Adrenal gland (tissue), 12 donors: ENCODE measurements around the gene CRADD. TPM values are rescaled to one million over a fixed set of nuclear protein-coding genes. Genes with fewer than 3 reads are reported as not detected.
"Not testable (repeated sequence)": the region's sequence is repeated elsewhere in the genome, so short reads cannot be mapped to it uniquely, and the experiment has no call there.

Experiments
- DNase-seq, 7 donors: peaks; one replicate each; pipeline ENCODE4 v3.0.0-alpha.2; 2019 to 2020
- H3K27ac ChIP-seq, 5 donors: fragments of 200-600 bp; sonication (generic) in 4 of 5; 1 replicate in 3 of 5; 2 replicates in 2 of 5; pipeline versions ENCODE4 v1.5.1 to v1.8.0; 2016 to 2020; ENCODE audit warnings: mild to moderate bottlenecking in 1 of 5
- H3K27me3 ChIP-seq: fragments of 200-600 bp; 2 replicates; pipeline ENCODE4 v1.8.0; 2021
- H3K36me3 ChIP-seq, 2 donors: fragments of 200-600 bp; replicated peaks in 1 of 2; 1 replicate in 1 of 2; 2 replicates in 1 of 2; pipeline versions ENCODE4 v1.5.1 to v1.8.0; 2018 to 2022
- H3K4me1 ChIP-seq, 2 donors: fragments of 200-600 bp; replicated peaks in 1 of 2; 1 replicate in 1 of 2; 2 replicates in 1 of 2; pipeline versions ENCODE4 v1.5.1 to v1.8.0; 2018 to 2021
- H3K4me3 ChIP-seq, 4 donors: fragments of 200-600 bp; sonication (generic) in 3 of 4; one replicate each; pipeline ENCODE4 v1.5.1; 2016 to 2018
- H3K9me3 ChIP-seq, 3 donors: fragments of 200-600 bp; sonication (generic) in 1 of 3; replicated peaks in 1 of 3; 1 replicate in 2 of 3; 2 replicates in 1 of 3; pipeline versions ENCODE4 v1.5.1 to v1.8.0; 2016 to 2021
- POLR2A ChIP-seq, 2 donors: fragments of 450-650 bp; IDR thresholded peaks; one replicate each; pipeline ENCODE4 v1.6.1; 2017; ENCODE audit warnings: antibody characterized with exemption in 2 of 2, mild to moderate bottlenecking in 2 of 2, moderate library complexity in 1 of 2
- WGBS, 4 donors: extraction: QIAGEN DNeasy Blood & Tissue Kit in 2 of 4; methylation state at CpG; one replicate each; pipeline versions ENCODE4 v1.1.5 to v1.1.7; 2013 to 2017; 5-methylcytosine and 5-hydroxymethylcytosine counted together
- intact Hi-C, 2 donors: fragments of 100-400 bp; cut with DNase I; formaldehyde crosslinking; loops; one replicate each; pipeline versions ENCODE4 v1.14.1 to v1.15.0; 2022 to 2023
- polyA plus RNA-seq, 3 donors: library from polyadenylated mRNA; stranded (reverse); fragments of 200-250 nt in 2 of 3; fragments of 350-450 nt in 1 of 3; fragmentation: Illumina TruSeq in 1 of 3; extraction: RNeasy Lipid Tissue Mini Kit (QIAGEN cat#74804) in 1 of 3; gene quantifications; one replicate each; pipeline ENCODE4 v1.2.3, GENCODE V29; 2013 to 2014
- total RNA-seq, 9 donors: library from RNA; depleted of rRNA in 4 of 9; stranded (reverse); fragments of >200 nt in 4 of 9; fragments of 120-200 nt in 1 of 9; fragmentation: NEBNext Ultra II Directional in 1 of 9; extraction: Animal tissue kit (Norgen Biotek cat#: 25700) in 1 of 9; gene quantifications; one replicate each; pipeline versions ENCODE4 v1.1.0 to v1.2.4, GENCODE V29; 2013 to 2023
- TF ChIP-seq, protein P1 (sequence below), 6 experiments: fragments of 450-650 bp in 4 of 6; fragments of 200-600 bp in 2 of 6; sonication (generic) in 1 of 6; IDR thresholded peaks; 1 replicate in 5 of 6; 2 replicates in 1 of 6; pipeline versions ENCODE4 v1.5.1 to v1.8.0; 2016 to 2021; ENCODE audit warnings: antibody characterized with exemption in 6 of 6, mild to moderate bottlenecking in 2 of 6, moderate library complexity in 1 of 6
- donor health status: healthy with polysubstance abuse.
- donor health status: Bipolar disorder and iron deficiency.
- donor health status: DM: yes; HTN: yes; CAD: no.
- donor health status: DM: no; HTN: no; CAD: no.
- donor health status: DM: no; HTN: no; CAD: no.
- donor health status: DM: yes; HTN: yes; CAD: no.

CRADD gene
- total and polyA plus RNA-seq, 12 donors: 7.3 to 70.1 (median 35.8) TPM

DNA sequence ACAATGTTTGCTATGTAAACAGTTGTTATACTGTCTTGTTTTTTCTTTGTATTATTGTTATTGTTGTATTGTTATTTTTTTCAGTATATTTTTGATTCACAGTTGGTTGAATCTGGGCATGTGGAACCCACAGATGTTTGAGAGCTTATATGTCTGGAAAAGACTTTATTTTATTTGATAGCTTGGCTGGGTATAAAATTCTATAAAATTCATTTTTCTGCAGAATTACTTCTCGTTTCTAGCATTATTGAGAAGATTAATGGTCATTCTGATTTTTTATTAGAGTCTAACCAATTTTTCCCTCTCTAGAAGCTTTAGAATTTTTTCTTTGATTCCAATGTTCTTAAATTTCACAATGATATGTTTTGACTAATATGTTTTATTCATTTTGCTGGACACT, 188.6 kb downstream of the CRADD start:
- intact Hi-C loops: no loop called here
- H3K4me3 ChIP-seq: no peak overlapping the region
- no peak overlapping the region for H3K27ac ChIP-seq
- no peak for TF ChIP-seq POLR2A (IDR thresholded peaks at IDR 0.05)
- TF ChIP-seq, protein P1, sequence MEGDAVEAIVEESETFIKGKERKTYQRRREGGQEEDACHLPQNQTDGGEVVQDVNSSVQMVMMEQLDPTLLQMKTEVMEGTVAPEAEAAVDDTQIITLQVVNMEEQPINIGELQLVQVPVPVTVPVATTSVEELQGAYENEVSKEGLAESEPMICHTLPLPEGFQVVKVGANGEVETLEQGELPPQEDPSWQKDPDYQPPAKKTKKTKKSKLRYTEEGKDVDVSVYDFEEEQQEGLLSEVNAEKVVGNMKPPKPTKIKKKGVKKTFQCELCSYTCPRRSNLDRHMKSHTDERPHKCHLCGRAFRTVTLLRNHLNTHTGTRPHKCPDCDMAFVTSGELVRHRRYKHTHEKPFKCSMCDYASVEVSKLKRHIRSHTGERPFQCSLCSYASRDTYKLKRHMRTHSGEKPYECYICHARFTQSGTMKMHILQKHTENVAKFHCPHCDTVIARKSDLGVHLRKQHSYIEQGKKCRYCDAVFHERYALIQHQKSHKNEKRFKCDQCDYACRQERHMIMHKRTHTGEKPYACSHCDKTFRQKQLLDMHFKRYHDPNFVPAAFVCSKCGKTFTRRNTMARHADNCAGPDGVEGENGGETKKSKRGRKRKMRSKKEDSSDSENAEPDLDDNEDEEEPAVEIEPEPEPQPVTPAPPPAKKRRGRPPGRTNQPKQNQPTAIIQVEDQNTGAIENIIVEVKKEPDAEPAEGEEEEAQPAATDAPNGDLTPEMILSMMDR (IDR thresholded peaks at IDR 0.05): no peak
- WGBS, 4 donors: 78 to 96% (median 90%) methylated on average over 1 of the region's 1 CpG
- no peak for DNase-seq
- H3K9me3 ChIP-seq: peaks cover 0 to 10% (median 6%) of the 10 kb centered on the region in 3 donors
- no peaks in the 10 kb centered on the region for H3K36me3 ChIP-seq
- H3K4me1 ChIP-seq: no peaks in the 10 kb centered on the region
- H3K27me3 ChIP-seq: no peaks in the 10 kb centered on the region

DNA sequence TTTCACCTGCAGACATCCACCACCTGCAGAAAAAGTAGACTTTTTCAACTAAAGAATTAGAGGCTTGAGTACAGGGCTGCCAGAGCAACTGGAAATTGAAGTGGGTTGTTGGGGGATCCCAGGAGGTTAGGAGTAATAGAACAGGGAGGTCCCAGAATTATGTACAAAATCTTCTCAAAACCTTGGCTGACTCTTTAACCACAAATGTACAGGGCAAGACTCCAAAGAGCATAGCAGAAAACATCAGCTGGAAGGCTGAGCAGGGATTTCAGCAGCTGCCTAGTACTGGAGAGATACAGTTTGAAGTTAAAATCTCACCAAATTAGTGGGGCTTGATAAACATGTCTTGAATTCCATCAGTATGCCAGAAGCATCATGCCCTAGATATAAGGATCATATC, 191.6 kb downstream of the CRADD start:
- TF ChIP-seq, protein P1 (IDR thresholded peaks at IDR 0.05): no peak
- no peak overlapping the region for H3K4me3 ChIP-seq
- H3K4me1 ChIP-seq: no peaks in the 10 kb centered on the region
- peaks cover 0 to 11% (median 10%) of the 10 kb centered on the region in 3 donors for H3K9me3 ChIP-seq
- no peak for DNase-seq
- no peaks in the 10 kb centered on the region for H3K36me3 ChIP-seq
- intact Hi-C loops: no loop called here
- H3K27ac ChIP-seq: no peak overlapping the region
- H3K27me3 ChIP-seq: no peaks in the 10 kb centered on the region

DNA sequence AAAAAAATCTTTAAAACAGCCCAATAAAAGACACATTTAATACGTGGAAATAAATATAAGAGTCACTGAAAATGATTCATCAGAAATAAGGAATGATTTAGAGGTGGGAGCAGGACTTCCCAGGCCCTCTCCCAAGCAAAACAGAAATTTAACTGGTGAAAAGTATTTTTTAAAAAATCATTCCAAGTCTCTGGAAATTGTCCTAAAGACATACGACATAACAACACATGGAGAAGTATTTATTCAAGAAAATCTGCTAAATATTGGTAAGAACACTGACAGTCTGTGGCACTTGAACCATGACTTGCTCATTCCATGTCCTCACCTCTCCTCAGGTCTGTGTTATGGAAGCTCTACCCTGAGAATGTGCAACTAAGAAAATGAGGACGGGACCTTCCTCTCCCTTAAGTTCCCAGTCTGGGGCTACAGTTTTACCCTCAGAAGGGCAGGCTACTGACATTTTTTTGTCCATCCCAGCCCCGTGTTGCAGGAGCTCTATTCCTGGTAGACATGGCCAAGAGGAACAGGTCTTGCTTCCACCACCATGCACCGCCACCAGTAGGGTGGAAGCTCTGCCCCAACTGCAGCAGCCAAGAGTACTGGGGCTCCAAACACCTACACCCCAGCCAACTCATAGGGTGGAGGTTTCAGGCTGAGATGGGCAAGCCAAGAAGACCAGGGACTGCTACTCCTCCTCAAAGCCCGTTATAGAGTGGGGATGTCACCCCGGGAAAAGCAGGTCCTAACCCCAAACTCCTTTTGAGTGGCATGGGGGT, 193.0 kb downstream of the CRADD start:
- no peak overlapping the region for H3K27ac ChIP-seq
- H3K27me3 ChIP-seq: no peaks in the 10 kb centered on the region
- no peak overlapping the region for H3K4me3 ChIP-seq
- no peaks in the 10 kb centered on the region for H3K36me3 ChIP-seq
- peaks cover 0 to 10% (median 10%) of the 10 kb centered on the region in 3 donors for H3K9me3 ChIP-seq
- 72 to 83% (median 81%) methylated on average over 6 to 7 of the region's 7 CpGs for WGBS, 4 donors
- TF ChIP-seq, protein P1 (IDR thresholded peaks at IDR 0.05): no peak
- no peak for TF ChIP-seq POLR2A (IDR thresholded peaks at IDR 0.05)
- intact Hi-C loops: no loop called here
- DNase-seq: no peak
- no peaks in the 10 kb centered on the region for H3K4me1 ChIP-seq

DNA sequence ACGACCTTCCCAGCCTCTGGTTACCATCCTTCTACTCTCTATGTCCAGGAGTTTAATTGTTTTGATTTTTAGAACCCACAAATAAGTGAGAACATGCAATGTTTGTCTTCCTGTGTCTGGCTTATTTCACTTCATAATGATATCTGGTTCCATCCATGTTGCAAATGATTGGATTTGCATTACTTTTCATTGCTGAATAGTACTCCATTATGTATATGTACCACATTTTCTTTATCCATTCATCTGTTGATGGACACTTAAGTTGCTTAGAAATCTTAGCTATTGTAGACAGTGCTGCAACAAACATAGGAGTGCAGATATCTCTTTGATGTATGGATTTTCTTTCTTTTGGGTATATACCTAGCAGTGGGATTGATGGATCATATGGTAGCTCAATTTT, 194.4 kb downstream of the CRADD start:
- H3K36me3 ChIP-seq, intact Hi-C loops, DNase-seq, H3K4me3 ChIP-seq, H3K27ac ChIP-seq, H3K4me1 ChIP-seq, H3K27me3 ChIP-seq: not testable (repeated sequence)
- WGBS, 4 donors: 63 to 92% (median 86%) methylated on average over 1 of the region's 1 CpG
- H3K9me3 ChIP-seq: peaks cover 0 to 11% (median 0%) of the 10 kb centered on the region in 3 donors

DNA sequence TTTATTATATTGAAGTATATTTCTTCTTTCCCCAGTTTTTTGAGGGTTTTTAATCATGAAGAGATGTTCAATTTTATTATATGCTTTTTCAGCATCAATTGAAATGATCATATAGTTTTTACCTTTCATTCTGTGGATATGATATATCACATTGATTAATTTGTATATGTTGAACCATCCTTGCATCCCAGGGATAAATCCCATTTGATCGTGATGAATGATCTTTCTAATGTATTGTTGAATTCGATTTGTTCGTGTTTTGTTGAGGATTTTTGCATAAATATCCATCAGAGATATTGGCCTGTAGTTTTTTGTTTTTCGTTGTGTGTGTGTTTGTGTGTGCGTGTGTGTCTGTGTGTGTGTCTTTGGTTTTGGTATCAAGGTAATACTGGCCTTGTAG, 196.4 kb downstream of the CRADD start:
- H3K36me3 ChIP-seq: no peaks in the 10 kb centered on the region
- intact Hi-C loops: no loop called here
- peaks cover 0 to 11% (median 0%) of the 10 kb centered on the region in 3 donors for H3K9me3 ChIP-seq
- no peaks in the 10 kb centered on the region for H3K4me1 ChIP-seq
- no peak overlapping the region for H3K27ac ChIP-seq
- WGBS, 4 donors: 93 to 97% (median 95%) methylated on average over 5 of the region's 5 CpGs
- H3K27me3 ChIP-seq: no peaks in the 10 kb centered on the region
- H3K4me3 ChIP-seq: no peak overlapping the region
- DNase-seq: no peak
- TF ChIP-seq POLR2A (IDR thresholded peaks at IDR 0.05): no peak
- TF ChIP-seq, protein P1 (IDR thresholded peaks at IDR 0.05): no peak
